ENCODE results near the gene KLHL35.

Gene KLHL35

GRCh38 chr11:75425422-75425821 is 7.6 kb downstream of the KLHL35 start:
- no peak overlapping the region for H3K4me3 ChIP-seq (replicated peaks in 1 of 2; ENCODE audit: low read depth in 2 of 2, low read length in 2 of 2)
- TF ChIP-seq CTCF (IDR thresholded peaks at IDR 0.05; ENCODE audit: low read depth, low read length): peak; percentile 52
- DNase-seq (ENCODE audit: low read depth in 2 of 2): no peak

- no peak for TF ChIP-seq CTCF (IDR thresholded peaks at IDR 0.05; ENCODE audit: low read depth, low read length)
- H3K4me3 ChIP-seq (replicated peaks in 1 of 2; ENCODE audit: low read depth in 2 of 2, low read length in 2 of 2): no peak overlapping the region
- no peak for DNase-seq (ENCODE audit: low read depth in 2 of 2)
These were observed 8.6 kb downstream of the KLHL35 start for GRCh38 chr11:75424396-75424795.

- no peak for TF ChIP-seq CTCF (IDR thresholded peaks at IDR 0.05; ENCODE audit: low read depth, low read length)
- no peak overlapping the region for H3K4me3 ChIP-seq (replicated peaks in 1 of 2; ENCODE audit: low read depth in 2 of 2, low read length in 2 of 2)
- no peak for DNase-seq (ENCODE audit: low read depth in 2 of 2)
These were observed 9.3 kb downstream of the KLHL35 start for GRCh38 chr11:75423721-75424120.

- no peak for DNase-seq (ENCODE audit: low read depth in 2 of 2)
- H3K4me3 ChIP-seq (replicated peaks in 1 of 2; ENCODE audit: low read depth in 2 of 2, low read length in 2 of 2): no peak overlapping the region
- no peak for TF ChIP-seq CTCF (IDR thresholded peaks at IDR 0.05; ENCODE audit: low read depth, low read length)
These were observed 10.5 kb downstream of the KLHL35 start for GRCh38 chr11:75422248-75423231.

- no peak overlapping the region for H3K4me3 ChIP-seq (replicated peaks in 1 of 2; ENCODE audit: low read depth in 2 of 2, low read length in 2 of 2)
- TF ChIP-seq CTCF (IDR thresholded peaks at IDR 0.05; ENCODE audit: low read depth, low read length): no peak
- DNase-seq (ENCODE audit: low read depth in 2 of 2): no peak
These were observed 11.1 kb downstream of the KLHL35 start for GRCh38 chr11:75421902-75422247.

- TF ChIP-seq CTCF (IDR thresholded peaks at IDR 0.05; ENCODE audit: low read depth, low read length): no peak
- no peak overlapping the region for H3K4me3 ChIP-seq (replicated peaks in 1 of 2; ENCODE audit: low read depth in 2 of 2, low read length in 2 of 2)
- DNase-seq (ENCODE audit: low read depth in 2 of 2): no peak
These were observed 11.9 kb downstream of the KLHL35 start for GRCh38 chr11:75421035-75421602.

Data from cardiac fibroblast (primary cell).